SK-N-SH (cell line): Measurements from ENCODE around the gene TESMIN. TPM values are rescaled to one million over a fixed set of nuclear protein-coding genes. Genes with fewer than 3 reads are reported as not detected.

Source experiments
- CTCF ChIA-PET: fragments of 300-600, 350-600 bp; formaldehyde crosslinking; extraction: SDS; loops from one replicate; lab custom pipeline; 2021; lab: Yijun Ruan, JAX
- POLR2A ChIA-PET: fragments of 350-600 bp; sonication (Branson Sonifier 250); formaldehyde crosslinking; extraction: SDS; loops from one replicate; lab custom pipeline; 2020; ENCODE audit warnings: antibody characterized with exemption, inconsistent platforms; lab: Yijun Ruan, JAX
- DNase-seq: peaks from one replicate; pipeline ENCODE4 v3.0.0; 2012
- H2AFZ ChIP-seq: fragments of 200-600 bp; sonication (generic); 2 replicates; pipeline ENCODE4 v1.8.1; 2016; ENCODE audit warnings: antibody characterized with exemption, mild to moderate bottlenecking, low read depth
- H3F3A ChIP-seq: fragments of 200-600 bp; sonication (generic); replicated peaks from 2 replicates; pipeline ENCODE3; 2016; ENCODE audit warnings: antibody characterized with exemption, mild to moderate bottlenecking; ENCODE audit not compliant: insufficient read depth
- H3K27ac ChIP-seq, 2 experiments: fragments of 200-500 bp in 1 of 2; fragments of 200-600 bp in 1 of 2; sonication (Bioruptor generic) in 1 of 2; sonication (generic), shearing (Covaris generic) in 1 of 2; 2 replicates each; pipeline versions ENCODE4 v1.5.1 to v1.6.1; 2014 to 2016; ENCODE audit warnings: low read depth in 2 of 2, inconsistent platforms in 1 of 2, low read length in 1 of 2, mild to moderate bottlenecking in 1 of 2, mixed read lengths in 1 of 2
- H3K27me3 ChIP-seq: fragments of 200-600 bp; sonication (generic), shearing (Covaris generic); 2 replicates; pipeline ENCODE4 v1.6.1; 2016; ENCODE audit warnings: mixed run types; ENCODE audit not compliant: insufficient read depth
- H3K36me3 ChIP-seq, 2 experiments: fragments of 200-500 bp in 1 of 2; fragments of 200-600 bp in 1 of 2; sonication (Bioruptor generic) in 1 of 2; sonication (generic) in 1 of 2; replicated peaks in 1 of 2; 2 replicates each; pipeline versions ENCODE3 to v1.5.1; 2014 to 2016; ENCODE audit warnings: low read length in 1 of 2, mild to moderate bottlenecking in 1 of 2; ENCODE audit not compliant: insufficient read depth in 2 of 2, control insufficient read depth in 1 of 2
- H3K4me1 ChIP-seq, 2 experiments: fragments of 200-500 bp in 1 of 2; fragments of 200-600 bp in 1 of 2; sonication (Bioruptor generic) in 1 of 2; sonication (generic), shearing (Covaris generic) in 1 of 2; 2 replicates each; pipeline versions ENCODE4 v1.5.1 to v1.6.1; 2014 to 2016; ENCODE audit warnings: low read depth in 1 of 2, low read length in 1 of 2, mixed run types in 1 of 2; ENCODE audit not compliant: insufficient read depth in 2 of 2, control insufficient read depth in 1 of 2
- H3K4me2 ChIP-seq: fragments of 200-600 bp; sonication (generic), shearing (Covaris generic); 2 replicates; pipeline ENCODE4 v1.6.1; 2017; ENCODE audit warnings: mixed run types
- H3K4me3 ChIP-seq, 2 experiments: fragments of 200-500 bp in 1 of 2; fragments of 200-600 bp in 1 of 2; sonication (Bioruptor generic) in 1 of 2; sonication (generic), shearing (Covaris generic) in 1 of 2; 2 replicates each; pipeline versions ENCODE4 v1.5.1 to v1.8.1; 2014 to 2016; ENCODE audit warnings: low read depth in 2 of 2, inconsistent platforms in 1 of 2, low read length in 1 of 2, mild to moderate bottlenecking in 1 of 2, mixed read lengths in 1 of 2, moderate library complexity in 1 of 2
- H3K79me2 ChIP-seq: fragments of 200-600 bp; sonication (generic); 2 replicates; pipeline ENCODE4 v1.8.1; 2017; ENCODE audit warnings: mild to moderate bottlenecking; ENCODE audit not compliant: insufficient read depth
- H3K9ac ChIP-seq: fragments of 200-600 bp; sonication (generic); 2 replicates; pipeline ENCODE4 v1.6.1; 2017; ENCODE audit warnings: mixed run types
- H3K9me2 ChIP-seq: fragments of 200-600 bp; sonication (generic); 2 replicates; pipeline ENCODE4 v1.6.1; 2017; ENCODE audit warnings: mixed run types
- H3K9me3 ChIP-seq: fragments of 200-600 bp; sonication (generic); 2 replicates; pipeline ENCODE4 v1.6.1; 2017; ENCODE audit warnings: mixed run types, mild to moderate bottlenecking, moderate library complexity
- H4K20me1 ChIP-seq: fragments of 200-600 bp; sonication (generic); 2 replicates; pipeline ENCODE4 v1.6.1; 2017; ENCODE audit warnings: mild to moderate bottlenecking, mixed run types; ENCODE audit not compliant: insufficient read depth
- CHD2 ChIP-seq: fragments of 150-350 bp; IDR thresholded peaks from 2 replicates; pipeline ENCODE4 v1.6.1; 2018; ENCODE audit warnings: low read length; ENCODE audit not compliant: partially characterized antibody
- CTCF ChIP-seq: fragments of 200-600 bp; sonication (generic); IDR thresholded peaks from 2 replicates; pipeline ENCODE4 v1.6.1; 2017; ENCODE audit warnings: antibody characterized with exemption, mild to moderate bottlenecking, moderate library complexity
- ELF1 ChIP-seq: IDR thresholded peaks from 2 replicates; pipeline ENCODE4 v1.4.0; 2012
- EP300 ChIP-seq, 2 experiments: IDR thresholded peaks; 2 replicates each; pipeline versions ENCODE4 v1.4.0 to v1.6.1; 2012; ENCODE audit warnings: borderline replicate concordance in 1 of 2, low read depth in 1 of 2, low read length in 1 of 2
- EZH2phosphoT487 ChIP-seq: fragments of 200-600 bp; sonication (generic); IDR thresholded peaks from 2 replicates; pipeline ENCODE4 v1.6.1; 2017; ENCODE audit warnings: low read depth, mixed run types, mild to moderate bottlenecking, antibody characterized with exemption, moderate library complexity, borderline replicate concordance
- GABPA ChIP-seq: IDR thresholded peaks from 2 replicates; pipeline ENCODE4 v1.4.0; 2012; ENCODE audit warnings: low read depth, mild to moderate bottlenecking
- JUND ChIP-seq: IDR thresholded peaks from 2 replicates; pipeline ENCODE4 v1.4.0; 2012
- MEF2A ChIP-seq: IDR thresholded peaks from 2 replicates; pipeline ENCODE4 v1.4.0; 2012; ENCODE audit warnings: low read depth, borderline replicate concordance
- NFIC ChIP-seq: IDR thresholded peaks from 2 replicates; pipeline ENCODE4 v1.4.0; 2012; ENCODE audit warnings: borderline replicate concordance
- POLR2AphosphoS5 ChIP-seq: IDR thresholded peaks from 2 replicates; pipeline ENCODE4 v1.6.1; 2012; ENCODE audit warnings: low read depth, low read length
- RAD21 ChIP-seq: IDR thresholded peaks from 2 replicates; pipeline ENCODE4 v1.6.1; 2012; ENCODE audit warnings: mild to moderate bottlenecking, low read length
- RCOR1 ChIP-seq: fragments of 150-350 bp; IDR thresholded peaks from 2 replicates; pipeline ENCODE4 v1.6.1; 2017; ENCODE audit warnings: antibody characterized with exemption, low read length
- RFX5 ChIP-seq: IDR thresholded peaks from 2 replicates; pipeline ENCODE4 v1.6.1; 2012; ENCODE audit warnings: mild to moderate bottlenecking, improper control_type of control experiment, low read length
- TCF12 ChIP-seq: IDR thresholded peaks from 2 replicates; pipeline ENCODE4 v1.4.0; 2012
- YY1 ChIP-seq: IDR thresholded peaks from 2 replicates; pipeline ENCODE4 v1.4.0; 2012; ENCODE audit warnings: low read depth, mild to moderate bottlenecking
- WGBS: methylation state at CpG from one replicate; pipeline ENCODE4 v1.1.6; 2017; ENCODE audit warnings: low lambda C conversion rate; 5-methylcytosine and 5-hydroxymethylcytosine counted together
- polyA plus RNA-seq, 3 experiments: library from polyadenylated mRNA; depleted of rRNA; stranded (reverse); fragments of >200 nt; gene quantifications; 2 replicates each; pipeline ENCODE4 v1.2.3, GENCODE V29; 2012
- TF ChIP-seq, protein P1 (sequence below): fragments of 150-350 bp; IDR thresholded peaks from 2 replicates; pipeline ENCODE4 v1.6.1; 2016; ENCODE audit warnings: mild to moderate bottlenecking, low read depth, low read length

TESMIN gene
- polyA plus RNA-seq, 1 of the 3 experiments (the other 2 are of a cell fraction): 3.5 TPM

DNA sequence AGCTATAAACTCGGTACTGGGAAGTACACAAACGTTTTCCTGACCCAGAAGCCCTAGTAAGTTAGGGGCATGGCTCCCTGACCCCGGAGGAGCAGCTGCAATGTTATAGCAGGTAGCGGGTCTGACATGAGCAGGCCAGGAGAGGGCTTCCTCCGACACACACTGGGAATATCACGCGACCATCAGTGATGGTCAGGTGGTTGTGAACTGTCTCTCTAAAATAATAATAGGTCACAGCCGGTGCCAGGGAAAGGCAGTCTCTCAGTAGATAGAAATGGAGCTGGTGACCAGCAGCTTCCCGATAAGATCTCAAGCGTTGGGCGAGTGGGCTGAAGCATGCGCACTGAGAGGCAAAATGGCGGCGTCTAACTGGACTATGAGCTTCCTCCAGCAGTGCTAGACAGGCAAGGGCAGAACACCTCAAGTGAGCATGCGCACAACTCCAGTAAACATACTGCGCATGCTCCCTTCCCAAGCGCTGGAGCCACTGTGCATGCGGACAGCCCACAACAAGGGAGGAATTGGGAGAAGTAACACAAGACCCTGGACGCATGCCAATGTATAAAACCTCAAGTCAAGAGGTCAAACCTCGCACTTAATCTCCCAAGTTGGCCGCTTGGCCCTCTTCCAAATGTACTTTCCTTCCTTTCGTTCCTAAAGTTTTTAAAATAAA lies 22.3 kb upstream of the TESMIN start:
- Histone ChIP-seq H3K4me3 (no peak overlapping the region), H4K20me1 (no peaks in the 10 kb centered on the region), H3K9ac (no peak overlapping the region), H3K9me3 (no peaks in the 10 kb centered on the region), H3K79me2 (no peaks in the 10 kb centered on the region), H3F3A (no peaks in the 10 kb centered on the region), H3K4me2 (no peak overlapping the region), H3K9me2 (no peaks in the 10 kb centered on the region), H3K4me1 (no peaks in the 10 kb centered on the region), H3K27ac (no peak overlapping the region), H3K36me3 (peaks cover 61 to 62% of the 10 kb centered on the region in 2 experiments), H2AFZ (no peak overlapping the region)
- CTCF ChIA-PET: interaction anchor here (0.6 kb wide), 1 partner anchor 314 kb away, joined by 3 read pairs; no protein-coding TSS in a partner anchor
- POLR2A ChIA-PET: no interaction called here
- 94% methylated on average over 20 of the region's 22 CpGs for WGBS
- DNase-seq: no peak
- TF ChIP-seq EP300 (IDR thresholded peaks at IDR 0.05; ENCODE audit: borderline replicate concordance in 1 of 2, low read depth in 1 of 2, low read length in 1 of 2) (no peak), JUND (no peak), RAD21 (no peak), RCOR1 (no peak), EZH2phosphoT487 (no peak), GABPA (no peak), MEF2A (no peak)
- TF ChIP-seq, protein P1, sequence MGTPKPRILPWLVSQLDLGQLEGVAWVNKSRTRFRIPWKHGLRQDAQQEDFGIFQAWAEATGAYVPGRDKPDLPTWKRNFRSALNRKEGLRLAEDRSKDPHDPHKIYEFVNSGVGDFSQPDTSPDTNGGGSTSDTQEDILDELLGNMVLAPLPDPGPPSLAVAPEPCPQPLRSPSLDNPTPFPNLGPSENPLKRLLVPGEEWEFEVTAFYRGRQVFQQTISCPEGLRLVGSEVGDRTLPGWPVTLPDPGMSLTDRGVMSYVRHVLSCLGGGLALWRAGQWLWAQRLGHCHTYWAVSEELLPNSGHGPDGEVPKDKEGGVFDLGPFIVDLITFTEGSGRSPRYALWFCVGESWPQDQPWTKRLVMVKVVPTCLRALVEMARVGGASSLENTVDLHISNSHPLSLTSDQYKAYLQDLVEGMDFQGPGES: no peak
- TF ChIP-seq, all 33 proteins: peak for 0
- no peaks in the 10 kb centered on the region for H3K27me3 ChIP-seq

GRCh38 chr11:68772936-68773335 lies 21.6 kb upstream of the TESMIN start:
- ChIA-PET POLR2A (no interaction called here), CTCF (interaction anchor here (1.6 kb wide), 1 partner anchor 25 kb away, joined by 6 read pairs; no protein-coding TSS in a partner anchor)
- H2AFZ ChIP-seq: no peak overlapping the region
- no peaks in the 10 kb centered on the region for H3K27me3 ChIP-seq
- no peak overlapping the region for H3K9ac ChIP-seq
- H3F3A ChIP-seq: no peaks in the 10 kb centered on the region
- H3K4me1 ChIP-seq: no peaks in the 10 kb centered on the region
- H3K36me3 ChIP-seq: peaks cover 60 to 61% of the 10 kb centered on the region in 2 experiments
- no peaks in the 10 kb centered on the region for H3K79me2 ChIP-seq
- DNase-seq: no peak
- no peak overlapping the region for H3K4me2 ChIP-seq
- no peak for TF ChIP-seq NFIC
- TF ChIP-seq ELF1: no peak
- TF ChIP-seq EZH2phosphoT487: no peak
- TF ChIP-seq CHD2: no peak
- TF ChIP-seq RFX5: no peak
- no peak for TF ChIP-seq CTCF
- TF ChIP-seq POLR2AphosphoS5: no peak
- TF ChIP-seq TCF12: no peak
- TF ChIP-seq, protein P1: no peak
- no peak for TF ChIP-seq YY1
- H3K9me2 ChIP-seq: no peaks in the 10 kb centered on the region
- no peak overlapping the region for H3K4me3 ChIP-seq
- 96% methylated on average over 20 of the region's 20 CpGs for WGBS
- H4K20me1 ChIP-seq: no peaks in the 10 kb centered on the region
- no peak overlapping the region for H3K27ac ChIP-seq
- H3K9me3 ChIP-seq: no peaks in the 10 kb centered on the region
